GM19025 (cell line): Measurements from ENCODE around the gene PITPNC1.
"Not testable (repeated sequence)": the region's sequence is repeated elsewhere in the genome, so short reads cannot be mapped to it uniquely, and the experiment has no call there.

ENCODE experiments used
- ATAC-seq: cut with Tn5 transposase; IDR thresholded peaks from one replicate; pipeline ENCODE4 v1.9.1; 2021; ENCODE audit warnings: mild to moderate bottlenecking, low read depth, moderate library complexity; ENCODE audit not compliant: unreplicated experiment

PITPNC1 gene

DNA sequence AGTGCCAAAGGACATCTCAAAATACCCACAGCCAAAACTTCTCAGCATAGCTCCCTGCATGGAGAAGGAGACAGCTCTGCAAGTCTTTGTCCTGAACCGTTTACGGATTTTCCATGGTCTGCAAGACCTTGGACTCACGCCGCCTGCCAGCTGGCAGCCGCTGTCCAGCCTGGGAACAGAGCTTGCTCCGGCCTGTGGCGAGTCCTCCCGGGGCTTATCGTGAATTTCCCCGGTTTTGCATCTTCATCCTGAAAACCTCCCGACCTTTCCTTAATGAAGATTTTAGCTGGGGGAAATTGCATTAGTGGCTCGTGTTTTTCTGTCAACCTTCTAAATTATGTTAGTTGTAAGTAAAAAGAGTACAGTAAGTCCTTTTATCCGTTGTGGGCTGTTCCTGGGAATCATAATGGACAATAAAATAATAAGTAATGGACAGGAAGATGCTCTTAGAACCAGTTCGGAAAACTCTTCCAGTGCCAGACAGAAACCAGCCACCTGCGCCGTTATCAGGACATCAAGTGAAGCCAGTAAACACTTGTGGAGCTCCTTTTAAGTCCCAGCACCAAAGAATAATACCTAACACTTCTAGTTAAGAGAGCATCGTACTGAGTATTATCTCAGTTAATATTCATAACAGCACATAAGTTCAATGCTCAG, 228.3 kb downstream of the PITPNC1 start:
- ATAC-seq: no peak

DNA sequence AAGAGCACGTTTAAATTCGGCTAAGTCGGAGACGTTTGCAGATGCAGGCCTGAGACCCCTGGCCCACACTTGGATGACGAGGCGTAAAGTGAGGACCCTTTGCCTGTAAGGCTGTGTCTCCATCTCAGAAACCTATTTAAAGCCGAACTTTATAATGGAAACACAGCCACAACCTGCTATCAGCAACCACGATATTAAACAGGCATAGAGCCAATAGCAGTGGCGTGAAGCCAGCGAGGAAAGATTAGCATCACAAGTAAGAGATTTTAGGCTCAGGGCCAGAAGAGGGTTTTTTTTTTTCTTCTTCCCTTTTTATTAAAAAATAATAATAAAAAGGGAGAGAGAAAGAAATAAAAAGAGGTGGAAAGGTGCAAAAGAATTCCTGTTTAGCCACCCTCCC, 229.4 kb downstream of the PITPNC1 start:
- ATAC-seq: no peak

DNA sequence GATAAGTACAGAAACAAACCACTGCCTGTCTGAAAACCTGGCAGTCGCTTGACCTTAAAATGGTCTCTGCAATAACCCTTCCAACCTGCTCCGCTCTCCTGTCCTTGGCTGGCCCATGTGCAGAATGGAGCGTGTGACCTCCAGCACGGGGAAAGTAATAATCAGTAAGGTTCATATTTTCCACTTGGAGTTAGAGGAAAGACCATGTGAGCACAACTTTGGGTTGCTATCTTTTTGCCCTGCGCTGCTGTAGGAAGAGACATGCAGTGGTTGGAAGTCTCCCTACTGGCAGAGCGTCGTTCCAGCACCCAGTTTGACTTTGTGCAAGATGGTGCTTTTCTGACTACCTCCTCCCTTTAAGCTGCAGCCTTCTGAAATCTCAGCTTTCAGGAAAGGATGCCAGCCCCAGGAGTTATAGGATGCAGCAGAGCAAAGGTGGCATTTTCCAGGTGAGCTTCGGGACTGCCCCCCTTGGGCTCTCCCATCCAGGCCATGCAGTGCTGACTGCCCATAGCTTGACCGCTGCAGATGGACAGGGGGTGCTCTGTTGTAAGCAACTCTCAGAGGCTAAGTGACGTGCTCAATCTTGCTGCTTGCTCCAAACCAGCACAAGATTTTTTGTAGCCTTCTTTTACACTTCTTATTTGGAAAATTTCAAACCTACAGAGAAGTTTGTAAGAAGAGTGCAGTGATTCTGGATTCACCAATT, 230.0 kb downstream of the PITPNC1 start:
- no peak for ATAC-seq

DNA sequence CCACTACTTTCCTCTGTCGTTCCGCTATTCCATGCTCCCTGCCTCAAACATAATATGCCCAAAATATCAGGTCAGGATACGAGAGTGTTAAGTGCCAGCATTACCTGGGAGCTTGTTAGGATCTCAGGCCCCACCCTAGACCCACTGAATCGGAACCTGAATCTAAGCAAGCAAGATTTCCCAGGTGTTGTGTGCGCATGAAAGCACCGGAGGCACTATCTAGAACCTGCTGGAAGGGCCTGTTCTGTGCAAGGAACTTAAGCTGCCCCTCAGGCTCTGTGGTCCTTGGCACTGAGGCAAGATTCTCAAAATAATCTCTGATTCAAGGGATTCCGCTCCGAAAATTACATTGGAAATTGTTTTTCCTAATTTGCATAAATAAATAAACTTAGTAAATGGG, 233.0 kb downstream of the PITPNC1 start:
- ATAC-seq: no peak

DNA sequence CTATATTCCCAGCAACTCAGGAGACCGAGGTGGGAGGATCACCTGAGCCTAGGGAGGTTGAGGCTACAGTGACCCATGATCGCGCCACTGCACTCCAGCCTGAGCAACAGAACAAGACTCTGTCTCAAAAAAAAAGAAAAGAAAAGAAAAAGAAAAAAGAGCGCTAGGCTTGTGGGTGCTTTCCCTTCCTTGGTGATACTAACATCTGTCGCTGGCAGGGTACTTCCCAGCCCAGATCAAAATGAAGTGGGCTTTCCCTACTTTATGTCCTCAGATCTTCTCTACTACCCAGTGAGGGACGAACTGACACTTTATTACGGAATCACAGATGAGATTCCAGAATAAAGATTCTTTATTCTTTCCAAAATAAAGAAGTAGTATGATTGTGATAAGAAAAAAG, 236.9 kb downstream of the PITPNC1 start:
- no peak for ATAC-seq

DNA sequence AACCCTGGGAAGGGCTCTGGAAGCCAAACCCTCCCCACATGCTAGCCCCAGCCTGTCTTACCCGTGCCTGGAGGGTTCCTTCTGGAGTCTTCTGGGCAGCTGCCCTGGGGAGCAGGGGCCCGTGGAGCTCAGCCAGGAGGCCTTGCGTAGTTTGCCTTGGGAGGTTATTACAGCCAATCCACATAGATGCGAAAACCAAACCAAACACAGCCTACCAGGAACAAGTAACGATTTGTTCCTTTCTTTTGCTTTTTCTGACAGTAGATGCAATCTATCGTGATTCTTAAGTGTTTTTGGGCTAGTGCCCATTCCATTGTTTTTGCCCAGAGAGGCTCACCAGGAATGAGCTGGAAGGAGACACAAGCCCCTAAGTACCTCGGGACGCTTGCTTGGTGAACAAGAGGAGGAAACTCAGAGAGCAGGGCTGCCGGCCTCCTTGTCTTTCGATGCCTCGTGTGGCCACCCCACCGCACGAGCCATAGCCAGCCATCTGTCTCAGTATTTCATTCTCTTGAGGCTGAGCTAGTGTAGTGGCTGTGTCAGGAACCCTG, 238.0 kb downstream of the PITPNC1 start:
- no peak for ATAC-seq

DNA sequence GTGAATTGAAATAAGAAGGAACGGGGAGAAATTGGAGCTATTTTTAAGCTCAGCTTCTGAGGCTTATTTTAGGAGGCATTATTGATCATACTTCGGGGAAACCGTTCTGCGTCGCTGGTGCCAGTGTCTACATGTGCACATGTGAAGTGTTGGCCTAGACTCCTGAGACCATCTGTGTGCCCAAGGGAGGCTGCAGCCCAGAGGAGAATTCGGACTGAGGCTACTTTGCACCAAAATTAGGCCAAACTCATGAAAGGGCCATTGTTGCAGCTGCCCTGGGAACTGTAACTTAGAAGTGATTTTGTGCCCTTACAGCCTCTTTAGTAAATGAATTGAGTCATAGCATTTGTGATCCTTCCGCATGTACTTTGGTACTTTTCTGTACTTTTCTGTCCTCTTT, 238.7 kb downstream of the PITPNC1 start:
- ATAC-seq: no peak

DNA sequence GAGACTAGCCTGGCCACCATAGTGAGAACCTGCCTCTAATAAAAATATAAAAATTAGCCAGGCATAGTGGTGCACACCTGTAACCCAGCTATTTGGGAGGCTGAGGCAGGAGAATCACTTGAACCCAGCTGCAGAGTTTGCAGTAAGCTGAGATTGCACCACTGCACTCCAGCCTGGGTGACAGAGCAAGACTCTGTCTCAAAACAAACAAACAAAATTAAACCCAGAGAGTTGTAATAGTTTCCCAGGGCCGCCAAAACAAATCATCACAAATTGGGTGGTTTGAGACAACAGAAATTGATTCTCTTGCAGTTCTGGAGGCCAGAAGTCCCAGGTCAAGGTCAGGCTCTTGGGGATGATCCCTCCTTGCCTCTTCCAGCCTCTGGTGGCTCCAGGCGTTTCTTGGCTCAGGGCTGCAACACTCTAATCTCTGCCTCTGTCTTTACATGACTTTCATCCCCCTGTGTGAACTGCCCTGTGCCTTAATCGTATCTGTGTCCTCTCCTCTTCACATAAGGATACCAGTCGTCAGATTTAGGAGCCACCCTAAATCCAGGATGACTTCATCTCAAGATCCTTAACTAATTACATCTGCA, 240.3 kb downstream of the PITPNC1 start:
- no peak for ATAC-seq

DNA sequence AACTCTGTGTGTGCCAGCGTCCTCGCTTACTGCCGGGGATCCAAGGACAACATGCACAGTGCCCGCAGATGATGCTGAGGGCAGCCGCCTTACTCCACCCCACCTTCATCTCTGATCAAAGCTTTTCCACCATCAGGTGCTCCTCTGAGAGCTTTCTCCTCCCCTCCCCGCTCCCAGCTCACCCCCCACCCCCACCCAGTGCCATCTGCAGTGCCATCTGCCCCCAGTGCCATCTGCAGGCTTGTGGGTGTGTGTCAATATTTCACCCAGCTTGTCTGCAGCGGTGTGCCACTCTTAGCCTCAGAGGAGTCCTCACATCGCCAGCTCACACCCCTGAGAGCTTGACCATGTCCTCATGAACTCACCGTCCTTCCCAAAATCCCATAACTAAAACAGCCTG, 242.5 kb downstream of the PITPNC1 start:
- no peak for ATAC-seq

DNA sequence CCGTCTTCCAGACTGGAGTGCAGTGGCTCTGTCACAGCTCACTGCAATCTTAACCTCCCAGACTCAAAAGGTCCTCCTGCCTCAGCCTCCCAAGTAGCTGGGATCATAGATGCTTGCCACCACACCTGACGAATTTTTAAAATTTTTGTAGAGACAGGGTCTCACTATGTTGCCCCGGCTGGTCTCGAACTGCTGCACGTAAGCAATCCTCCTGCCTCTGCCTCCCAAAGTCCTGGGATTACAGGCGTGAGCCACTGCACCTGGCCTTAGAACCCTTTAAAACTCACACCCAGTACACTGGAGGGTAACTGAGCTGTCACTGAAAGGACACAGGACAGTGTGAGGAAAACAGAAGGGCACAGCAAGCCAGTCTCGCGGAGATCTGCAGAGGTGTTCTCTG, 243.0 kb downstream of the PITPNC1 start:
- ATAC-seq: no peak

DNA sequence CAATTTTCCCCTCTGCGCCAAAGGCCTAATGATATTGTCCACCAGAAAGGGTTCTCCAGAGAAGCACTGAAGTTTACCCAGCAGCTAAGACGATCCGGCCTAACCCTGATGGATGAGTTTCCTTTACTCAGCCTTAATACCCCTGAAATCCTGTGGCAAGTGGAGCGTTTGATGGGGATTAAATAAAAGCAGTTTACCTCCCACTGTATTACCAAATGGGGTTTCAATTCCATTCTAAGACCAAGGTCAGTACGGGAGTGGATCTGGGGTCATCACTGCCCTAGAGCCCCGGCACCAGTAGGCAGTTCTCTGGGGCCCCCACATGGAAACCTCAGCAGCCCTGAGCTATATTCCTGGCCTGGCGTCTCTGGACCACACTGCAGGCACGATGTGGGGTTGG, 243.6 kb downstream of the PITPNC1 start:
- ATAC-seq: no peak

DNA sequence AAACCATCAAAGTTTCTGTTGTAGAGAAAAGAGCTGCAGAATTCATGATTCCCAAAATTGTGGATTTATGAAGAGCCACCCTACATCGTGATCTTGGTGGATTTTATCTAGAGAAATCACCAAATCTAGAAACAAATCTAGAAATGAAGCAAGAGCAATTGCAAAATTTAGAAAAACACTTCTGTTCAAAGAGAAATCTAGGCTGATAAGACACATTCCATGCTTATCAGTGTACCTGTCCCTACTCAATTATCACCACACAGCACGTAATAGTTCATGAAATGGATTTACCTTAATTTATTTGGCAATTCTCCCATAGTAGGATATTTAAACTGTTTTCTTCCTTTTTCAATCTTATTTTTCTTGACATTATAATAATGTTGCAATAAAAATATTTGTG, 246.7 kb downstream of the PITPNC1 start:
- ATAC-seq: no peak

DNA sequence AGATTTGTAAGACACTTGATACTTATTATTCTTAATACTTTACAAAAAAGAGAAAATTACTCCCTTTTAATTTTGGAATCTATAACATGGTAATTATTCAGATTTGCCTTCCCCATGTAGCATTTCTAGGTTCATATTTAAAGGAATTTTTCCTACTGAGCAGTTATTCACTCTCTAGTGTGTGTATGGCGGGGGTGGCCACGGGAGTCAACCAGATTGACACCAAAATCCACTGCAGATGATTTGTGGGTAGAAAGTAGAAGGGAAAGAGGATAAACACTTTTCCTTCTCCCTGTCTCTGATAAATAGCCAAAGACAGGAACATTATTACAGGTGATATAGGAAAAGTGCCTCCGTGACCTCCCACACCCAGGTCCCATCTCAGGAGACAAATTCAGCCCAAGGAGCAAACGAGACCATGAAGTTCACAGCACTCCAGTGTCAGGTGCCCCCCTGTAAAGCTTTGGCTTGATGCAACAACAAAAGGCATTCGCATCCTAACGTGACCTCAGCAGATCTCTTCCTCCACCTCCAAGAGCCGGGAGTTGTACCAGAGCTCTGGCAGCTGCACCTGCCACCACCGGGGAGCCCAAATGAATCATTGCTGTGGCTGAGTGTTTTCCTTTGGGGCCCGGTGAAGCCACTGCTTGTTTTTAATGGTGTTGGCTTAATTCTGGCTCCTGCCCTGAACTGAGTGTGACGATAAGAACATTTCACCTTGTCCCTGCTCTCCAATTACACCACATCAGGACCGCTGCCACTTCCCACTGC, 248.0 kb downstream of the PITPNC1 start:
- no peak for ATAC-seq

DNA sequence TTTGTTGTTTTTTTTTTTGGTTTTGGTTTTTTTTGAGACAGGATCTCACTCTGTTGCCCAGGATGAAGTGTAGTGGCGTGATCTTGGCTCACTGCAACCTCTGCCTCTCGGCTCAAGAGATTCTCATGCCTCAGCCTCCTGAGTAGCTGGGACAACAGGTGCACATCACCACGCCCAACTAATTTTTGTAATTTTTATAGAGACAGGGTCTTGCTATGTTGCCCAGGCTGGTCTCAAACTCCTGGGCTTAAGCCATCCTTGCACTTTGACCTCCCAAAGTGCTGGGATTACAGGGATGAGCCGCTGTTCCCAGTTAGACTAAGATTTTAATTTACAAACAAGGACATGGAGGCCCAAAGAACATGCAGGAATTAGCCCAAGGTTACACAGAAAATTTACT, 248.9 kb downstream of the PITPNC1 start:
- ATAC-seq: no peak

DNA sequence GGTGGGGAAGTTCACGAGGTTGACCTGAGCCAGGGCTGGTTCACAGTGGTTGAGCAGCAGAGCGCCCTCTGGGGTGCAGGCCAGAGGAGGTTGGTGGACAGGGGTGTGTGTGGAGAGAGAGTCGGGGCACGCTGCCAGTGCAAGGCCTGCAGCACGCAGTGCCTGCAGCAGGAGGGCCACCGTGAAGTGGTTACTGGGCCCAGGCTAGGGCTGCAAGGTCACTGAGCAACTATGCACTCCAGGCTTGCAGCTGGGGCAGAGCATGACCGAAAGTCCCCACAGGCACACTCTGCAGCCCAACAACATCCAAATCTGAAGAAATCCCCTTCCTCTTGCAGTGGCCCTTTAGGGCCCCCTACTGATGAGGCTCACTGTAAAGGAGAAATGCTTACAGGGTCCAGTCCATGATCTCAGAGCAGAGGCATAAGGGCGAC, 251.5 kb downstream of the PITPNC1 start:
- no peak for ATAC-seq

DNA sequence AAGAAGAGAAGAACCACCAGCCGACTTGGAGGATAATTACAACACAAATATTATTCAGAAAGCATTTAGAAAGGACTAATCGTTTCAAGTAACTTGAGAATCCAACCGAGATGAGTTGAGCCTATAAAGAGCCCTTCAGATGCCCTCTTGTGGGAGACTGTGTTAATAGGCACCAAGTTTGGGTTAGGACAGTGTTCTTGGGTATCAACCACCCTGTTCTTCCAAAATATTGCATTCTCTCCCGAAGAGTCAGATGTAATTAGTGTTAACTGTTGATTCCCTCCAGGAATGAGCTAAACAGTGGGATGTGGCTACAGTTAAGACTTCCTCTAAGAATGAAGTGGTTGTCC, 252.9 kb downstream of the PITPNC1 start:
- ATAC-seq: no peak

DNA sequence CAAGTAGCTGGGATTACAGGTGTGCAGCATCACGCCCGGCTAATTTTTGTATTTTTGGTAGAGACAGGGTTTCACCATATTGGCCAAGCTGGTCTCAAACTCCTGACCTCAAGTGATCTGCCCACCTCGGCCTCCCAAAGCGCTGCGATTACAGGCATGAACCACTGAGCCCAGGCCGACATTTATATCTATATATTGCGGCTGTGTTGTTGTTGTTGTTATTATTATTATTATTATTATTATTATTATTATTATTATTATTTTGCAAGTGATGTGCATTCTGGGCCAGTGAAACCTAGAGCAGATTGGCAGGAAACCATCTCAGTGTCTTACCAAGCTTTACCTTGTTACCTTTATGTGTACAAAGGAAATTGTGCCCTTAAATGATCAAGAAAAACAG, 253.8 kb downstream of the PITPNC1 start:
- not testable (repeated sequence) for ATAC-seq

DNA sequence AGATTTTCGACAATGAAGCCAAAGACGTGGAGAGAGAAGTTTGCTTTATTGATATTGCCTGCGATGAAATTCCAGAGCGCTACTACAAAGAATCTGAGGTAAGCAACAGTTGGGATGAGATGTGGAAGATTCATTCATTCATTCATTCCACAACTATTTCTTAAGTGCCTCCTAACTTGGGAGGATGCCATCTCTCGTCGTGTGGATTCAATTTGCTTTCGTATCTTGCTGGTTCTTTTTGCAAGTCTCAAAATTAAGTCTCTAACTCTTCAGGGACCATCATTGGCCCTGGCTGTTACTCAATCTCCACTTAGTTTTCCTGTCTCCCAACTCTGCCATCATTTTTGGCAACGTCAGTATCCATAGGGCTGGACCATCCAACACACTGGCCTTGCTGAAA, 255.1 kb downstream of the PITPNC1 start:
- ATAC-seq: no peak

DNA sequence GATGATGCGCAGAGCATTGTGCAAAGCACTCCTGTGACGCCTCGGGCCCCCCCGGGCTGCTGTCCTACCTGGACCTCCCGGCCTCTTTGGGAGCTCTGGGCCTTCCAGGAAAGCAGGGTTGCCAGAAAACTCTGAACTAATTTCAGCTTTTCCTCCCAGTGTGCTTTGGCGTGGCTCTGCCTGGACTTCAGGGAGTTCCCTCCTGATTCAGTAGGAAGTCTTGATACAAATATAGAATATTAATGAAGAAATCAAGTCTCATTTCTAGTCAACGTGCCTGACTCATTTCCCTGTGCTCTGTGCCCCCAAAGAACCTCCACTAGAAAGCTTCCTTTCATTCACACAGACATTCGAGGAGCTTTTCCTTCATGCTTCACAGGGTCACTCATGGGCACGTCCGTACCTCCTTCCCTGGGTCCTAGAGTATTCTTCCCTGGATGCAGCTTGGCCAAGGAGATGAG, 256.7 kb downstream of the PITPNC1 start:
- ATAC-seq: no peak

DNA sequence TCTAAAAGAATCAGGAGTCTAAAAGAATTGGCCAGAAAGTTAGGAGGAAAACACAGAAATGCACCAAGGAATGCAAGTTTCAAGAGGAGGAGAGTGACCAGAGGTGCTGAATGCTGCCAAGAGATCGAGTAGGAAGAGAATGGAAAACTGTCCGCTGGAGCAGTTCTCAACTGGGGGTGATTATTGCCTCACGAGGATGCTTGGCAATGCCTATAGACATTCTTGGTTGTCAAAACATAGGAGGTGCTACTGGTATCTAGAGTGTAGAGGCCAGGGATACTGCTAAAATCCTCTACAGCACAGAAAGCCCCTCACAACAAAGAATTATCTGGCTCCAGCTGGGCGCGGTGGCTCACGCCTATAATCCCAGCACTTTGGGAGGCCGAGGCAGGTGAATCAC, 258.6 kb downstream of the PITPNC1 start:
- no peak for ATAC-seq

DNA sequence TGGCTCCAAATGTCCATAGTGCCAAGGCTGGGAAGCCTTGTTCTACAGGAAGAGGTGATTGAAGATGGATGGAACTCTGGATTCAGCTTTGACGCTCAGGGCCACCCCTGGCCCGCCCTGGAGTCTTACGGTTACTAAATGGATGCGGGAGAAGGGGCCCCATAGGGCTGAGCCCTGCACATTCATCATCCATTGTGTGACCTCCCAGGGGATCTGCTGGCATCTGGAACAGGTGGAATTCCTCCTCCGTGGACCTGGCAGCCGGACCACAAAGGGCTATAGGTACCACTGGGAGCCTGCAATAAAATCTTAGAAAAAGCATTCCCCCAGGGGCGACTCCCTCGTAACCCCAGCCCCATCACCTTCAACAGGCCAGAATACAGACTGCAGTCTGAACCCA, 259.2 kb downstream of the PITPNC1 start:
- no peak for ATAC-seq
